GM21723 (cell line): ENCODE measurements around the gene KRTCAP3.

Experiments
- ATAC-seq: cut with Tn5 transposase; IDR thresholded peaks from one replicate; pipeline ENCODE4 v1.9.1; 2021; ENCODE audit warnings: mild to moderate bottlenecking, moderate library complexity; ENCODE audit not compliant: unreplicated experiment

The KRTCAP3 gene

DNA sequence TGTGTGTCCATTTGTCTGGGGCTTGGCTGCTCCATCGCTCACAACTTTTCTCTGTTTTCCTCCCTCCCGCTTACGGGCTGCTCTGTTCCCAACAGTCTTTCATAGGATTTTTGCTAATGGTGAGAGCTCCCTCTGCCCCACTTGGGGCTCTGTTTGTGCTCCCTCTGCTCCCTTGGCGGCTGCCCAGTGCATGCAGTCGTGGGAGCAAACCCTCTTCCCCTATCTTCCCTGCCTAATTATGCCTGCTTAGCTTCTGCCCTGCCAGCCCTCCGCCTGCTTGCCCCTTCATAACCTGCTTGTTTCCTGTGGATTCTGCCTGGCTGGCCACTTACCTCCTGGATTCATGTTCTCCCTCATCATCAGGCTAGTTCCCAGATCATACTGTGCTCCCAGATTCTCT lies 6.6 kb upstream of the KRTCAP3 start:
- no peak for ATAC-seq

DNA sequence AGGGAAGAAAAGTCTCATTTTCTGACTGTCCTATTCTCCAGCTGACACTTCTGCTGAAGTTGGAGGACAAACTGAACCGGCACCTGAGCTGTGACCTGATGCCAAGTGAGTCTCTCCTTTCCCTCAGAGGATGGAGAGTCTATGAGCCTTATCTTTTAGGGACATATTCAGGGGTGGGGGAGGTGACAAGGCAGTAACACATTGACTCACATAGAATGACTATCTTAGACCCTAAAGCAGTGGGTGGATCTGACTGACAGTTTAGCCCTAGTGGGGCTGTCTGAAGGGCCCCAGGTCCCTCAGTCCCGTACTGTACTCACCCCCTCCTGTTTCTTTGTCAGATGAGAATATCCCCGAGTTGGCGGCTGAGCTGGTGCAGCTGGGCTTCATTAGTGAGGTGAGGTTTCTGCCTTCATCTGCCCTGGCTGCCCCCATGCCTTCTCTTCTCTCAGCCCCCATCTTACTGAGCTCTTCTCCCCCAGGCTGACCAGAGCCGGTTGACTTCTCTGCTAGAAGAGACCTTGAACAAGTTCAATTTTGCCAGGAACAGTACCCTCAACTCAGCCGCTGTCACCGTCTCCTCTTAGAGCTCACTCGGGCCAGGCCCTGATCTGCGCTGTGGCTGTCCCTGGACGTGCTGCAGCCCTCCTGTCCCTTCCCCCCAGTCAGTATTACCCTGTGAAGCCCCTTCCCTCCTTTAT lies 805 bp upstream of the KRTCAP3 start:
- no peak for ATAC-seq

DNA sequence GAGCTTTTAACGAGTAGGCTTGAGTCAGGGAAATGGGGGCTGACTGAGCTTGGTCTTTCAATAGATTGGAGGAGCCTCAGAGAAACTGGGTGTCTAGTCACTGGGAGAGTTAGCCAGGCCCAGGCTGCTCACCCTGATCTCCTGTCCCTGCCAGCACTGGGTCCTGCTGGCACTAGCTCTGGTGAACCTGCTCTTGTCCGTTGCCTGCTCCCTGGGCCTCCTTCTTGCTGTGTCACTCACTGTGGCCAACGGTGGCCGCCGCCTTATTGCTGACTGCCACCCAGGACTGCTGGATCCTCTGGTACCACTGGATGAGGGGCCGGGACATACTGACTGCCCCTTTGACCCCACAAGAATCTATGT lies 720 bp downstream of the KRTCAP3 start:
- ATAC-seq, result no peak

- ATAC-seq, result no peak
Observed at GRCh38 chr2:27445155-27445554, 3.0 kb downstream of the KRTCAP3 start.

- ATAC-seq, result no peak
Observed at GRCh38 chr2:27445615-27446014, 3.4 kb downstream of the KRTCAP3 start.

- no peak for ATAC-seq
Observed at GRCh38 chr2:27446057-27446456, 3.9 kb downstream of the KRTCAP3 start.

GRCh38 chr2:27448381-27448780 lies 6.2 kb downstream of the KRTCAP3 start:
- ATAC-seq, result no peak

GRCh38 chr2:27451095-27451494 lies 8.9 kb downstream of the KRTCAP3 start:
- no peak for ATAC-seq

DNA sequence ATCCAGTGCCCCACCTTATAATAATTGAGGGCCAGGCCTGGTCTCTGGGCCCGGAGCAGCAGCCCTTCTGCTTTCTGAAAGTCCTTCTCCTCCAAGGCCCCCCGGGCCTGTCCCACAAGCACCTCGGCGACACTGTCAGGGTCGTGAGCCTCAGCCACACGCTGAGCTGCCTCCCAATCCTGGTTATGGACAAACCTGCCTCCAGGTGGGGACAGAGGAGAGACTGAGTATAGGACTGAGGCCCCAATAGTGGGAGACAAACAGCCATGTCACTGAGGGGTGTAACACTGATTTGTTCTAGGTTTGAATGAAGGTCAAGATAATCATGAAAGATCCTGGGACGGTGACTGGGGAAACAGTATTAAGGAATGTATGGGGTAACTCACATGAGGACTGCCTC lies 11.8 kb downstream of the KRTCAP3 start:
- ATAC-seq, result no peak

GRCh38 chr2:27461118-27461517 lies 18.9 kb downstream of the KRTCAP3 start:
- ATAC-seq, result no peak

GRCh38 chr2:27464443-27464842 lies 22.3 kb downstream of the KRTCAP3 start:
- ATAC-seq, result no peak

- ATAC-seq, result no peak
Observed at GRCh38 chr2:27471961-27472360, 29.8 kb downstream of the KRTCAP3 start.

DNA sequence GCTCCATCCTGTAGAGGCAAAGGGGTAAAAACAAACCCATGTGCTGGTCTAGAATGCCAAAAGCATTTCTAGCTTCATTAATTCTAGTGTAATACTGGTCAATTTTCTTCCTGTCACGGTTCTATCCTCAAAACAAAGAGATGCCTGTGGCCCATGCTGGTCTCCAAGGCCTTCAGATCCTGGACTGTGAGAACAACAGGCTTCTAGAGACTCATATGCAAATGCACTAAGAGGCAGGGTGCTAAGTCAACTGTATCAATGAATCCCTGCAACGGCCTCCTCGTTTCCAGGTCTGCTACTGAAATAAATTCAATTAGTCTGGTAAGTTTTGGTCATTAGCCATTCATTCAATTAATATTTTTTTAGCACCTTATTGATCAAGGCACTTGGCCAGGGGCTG lies 43.3 kb downstream of the KRTCAP3 start:
- no peak for ATAC-seq

DNA sequence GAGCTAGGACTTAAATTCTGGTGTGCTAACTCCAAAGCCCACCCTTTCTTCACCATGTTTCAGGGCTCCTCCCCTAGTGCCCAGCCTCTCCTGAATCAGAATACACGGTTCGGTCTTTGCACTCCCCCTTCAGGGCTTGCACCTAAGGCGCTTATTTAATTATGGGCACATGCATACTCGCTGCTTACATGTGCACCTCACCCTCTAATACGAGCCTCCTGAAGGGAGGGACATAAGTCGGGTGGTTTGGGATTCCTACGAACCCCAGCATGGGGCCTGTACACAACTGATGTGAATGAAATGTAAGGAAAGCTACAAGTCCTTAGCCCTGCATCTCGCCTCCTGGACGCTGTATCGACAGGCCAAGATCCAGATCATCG lies 46.9 kb downstream of the KRTCAP3 start:
- peak; percentile 18 for ATAC-seq

- ATAC-seq, result peak; percentile 95
Observed at GRCh38 chr2:27489498-27490397, 47.6 kb downstream of the KRTCAP3 start, which contains the start of gene IFT172. Gene IFT172, minus strand, starts transcription at chr2:27489743. Its CDS starts 90 bp downstream, at chr2:27489653.

- ATAC-seq, result no peak
Observed at GRCh38 chr2:27492557-27492956, 50.4 kb downstream of the KRTCAP3 start.

DNA sequence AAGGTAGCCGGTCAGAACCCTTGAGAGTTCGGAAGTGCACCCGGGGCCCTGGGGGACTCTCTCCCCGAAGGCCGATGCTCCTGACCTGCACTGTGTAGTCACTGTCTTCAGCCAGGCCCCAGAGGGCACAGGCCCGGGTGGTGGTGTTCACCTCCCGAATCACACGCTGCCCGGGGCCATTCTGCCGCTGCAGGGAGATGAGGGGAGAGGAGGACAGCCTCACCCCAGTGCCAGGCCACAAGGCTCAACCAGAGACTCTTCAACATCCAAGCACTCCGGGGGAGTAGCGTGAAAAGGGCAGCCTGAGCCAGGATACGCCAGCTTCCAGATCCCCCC lies 51.7 kb downstream of the KRTCAP3 start:
- ATAC-seq, result no peak
